ENCODE results near the gene TBC1D22A. TPM values are rescaled to one million over a fixed set of nuclear protein-coding genes. Genes with fewer than 3 reads are reported as not detected.

Gene TBC1D22A
- total and polyA plus RNA-seq, 9 donors: 12.5 to 25.6 (median 18.5) TPM

DNA sequence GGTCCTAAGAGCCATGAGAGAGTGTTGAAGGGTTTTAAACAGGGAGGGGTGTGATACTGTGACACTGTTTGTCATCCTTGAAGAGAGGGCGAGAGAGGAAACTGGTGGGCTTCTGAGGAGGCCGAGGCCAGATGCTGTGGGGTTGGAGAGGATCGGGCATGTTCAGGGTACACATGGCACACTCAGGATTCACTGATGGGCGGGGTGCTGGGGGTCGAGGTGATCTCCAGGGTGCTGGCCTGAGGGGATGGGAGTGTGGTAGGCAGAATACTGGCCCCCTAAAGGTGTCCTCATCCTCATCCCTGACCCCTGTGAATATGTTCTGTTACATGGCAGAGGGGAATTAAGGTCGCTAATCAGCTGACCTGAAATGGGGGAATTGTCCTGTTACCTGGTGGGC, 7.3 kb downstream of the TBC1D22A start:
- Histone ChIP-seq H3K27ac (peak overlapping the region; percentile 12 to 58), H3K9me3 (no peaks in the 10 kb centered on the region), H3K4me1 (ENCODE audit: insufficient read depth) (peaks cover 6% of the 10 kb centered on the region), H3K4me3 (no peak overlapping the region), H3K27me3 (no peaks in the 10 kb centered on the region), H3K36me3 (no peaks in the 10 kb centered on the region)
- DNase-seq: peak in 1 of 5 donors; percentile 22
- intact Hi-C loops (cut with DNase I): no loop called here
- 90 to 93% (median 91%) methylated on average over 6 of the region's 6 CpGs for WGBS, 3 donors
- TF ChIP-seq, protein P1, sequence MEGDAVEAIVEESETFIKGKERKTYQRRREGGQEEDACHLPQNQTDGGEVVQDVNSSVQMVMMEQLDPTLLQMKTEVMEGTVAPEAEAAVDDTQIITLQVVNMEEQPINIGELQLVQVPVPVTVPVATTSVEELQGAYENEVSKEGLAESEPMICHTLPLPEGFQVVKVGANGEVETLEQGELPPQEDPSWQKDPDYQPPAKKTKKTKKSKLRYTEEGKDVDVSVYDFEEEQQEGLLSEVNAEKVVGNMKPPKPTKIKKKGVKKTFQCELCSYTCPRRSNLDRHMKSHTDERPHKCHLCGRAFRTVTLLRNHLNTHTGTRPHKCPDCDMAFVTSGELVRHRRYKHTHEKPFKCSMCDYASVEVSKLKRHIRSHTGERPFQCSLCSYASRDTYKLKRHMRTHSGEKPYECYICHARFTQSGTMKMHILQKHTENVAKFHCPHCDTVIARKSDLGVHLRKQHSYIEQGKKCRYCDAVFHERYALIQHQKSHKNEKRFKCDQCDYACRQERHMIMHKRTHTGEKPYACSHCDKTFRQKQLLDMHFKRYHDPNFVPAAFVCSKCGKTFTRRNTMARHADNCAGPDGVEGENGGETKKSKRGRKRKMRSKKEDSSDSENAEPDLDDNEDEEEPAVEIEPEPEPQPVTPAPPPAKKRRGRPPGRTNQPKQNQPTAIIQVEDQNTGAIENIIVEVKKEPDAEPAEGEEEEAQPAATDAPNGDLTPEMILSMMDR (IDR thresholded peaks at IDR 0.05): no peak
- TF ChIP-seq EP300 (IDR thresholded peaks at IDR 0.05) (no peak), POLR2A (IDR thresholded peaks at IDR 0.05) (no peak)

DNA sequence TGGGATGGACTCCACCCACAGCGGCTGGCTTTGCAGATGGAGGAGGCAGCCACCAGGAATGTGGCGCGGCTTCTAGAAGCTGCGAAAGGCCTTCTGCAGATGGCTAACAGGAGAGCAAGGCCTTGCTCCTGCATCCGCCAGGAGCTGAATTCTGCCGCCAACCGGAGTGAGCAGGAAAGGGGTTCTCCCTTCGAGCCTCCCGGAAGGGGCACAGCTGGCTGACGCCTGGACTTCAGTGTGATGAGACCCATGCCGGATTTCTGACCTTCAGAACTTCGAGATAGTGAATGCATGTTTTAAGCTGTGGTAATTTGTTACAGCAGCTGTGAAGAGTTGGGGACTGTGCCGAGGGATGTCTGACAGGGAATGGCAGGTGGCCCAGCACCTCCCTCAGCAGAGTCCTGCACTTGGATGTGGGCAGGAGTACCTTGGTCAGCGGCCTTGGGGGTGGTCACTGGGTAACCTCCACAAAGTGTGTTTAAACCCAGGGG, 7.7 kb downstream of the TBC1D22A start:
- intact Hi-C loops (cut with DNase I): no loop called here
- Histone ChIP-seq H3K4me1 (ENCODE audit: insufficient read depth) (peaks cover 8% of the 10 kb centered on the region), H3K36me3 (no peaks in the 10 kb centered on the region), H3K27me3 (no peaks in the 10 kb centered on the region), H3K27ac (peak overlapping the region in 1 of 2 donors; percentile 58), H3K9me3 (no peaks in the 10 kb centered on the region), H3K4me3 (no peak overlapping the region)
- 25 to 49% (median 34%) methylated on average over 14 of the region's 14 CpGs for WGBS, 3 donors
- TF ChIP-seq POLR2A (IDR thresholded peaks at IDR 0.05) (no peak), EP300 (IDR thresholded peaks at IDR 0.05) (no peak)
- TF ChIP-seq, protein P1 (IDR thresholded peaks at IDR 0.05): no peak
- peak; percentile 36 to 67 (median 55) for DNase-seq

DNA sequence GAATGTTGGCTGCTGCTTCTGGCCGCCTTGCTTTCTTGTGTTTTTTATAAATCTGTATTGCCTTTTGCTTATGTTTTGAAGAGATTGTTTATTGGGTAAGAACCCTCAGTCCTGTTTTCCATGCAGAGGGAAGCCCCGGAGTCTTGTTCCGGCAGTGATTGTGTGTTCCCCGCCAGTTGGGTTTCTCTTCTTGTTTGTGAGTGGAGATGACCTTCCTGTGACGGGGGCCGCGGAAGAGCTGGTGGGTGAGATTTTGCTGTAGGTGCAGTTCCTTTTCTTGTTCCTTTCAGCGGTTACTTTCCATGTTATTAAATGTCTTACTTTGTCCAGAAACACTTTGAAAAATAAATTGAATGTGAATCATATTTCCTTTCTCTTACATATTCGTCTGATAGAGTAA, 8.3 kb downstream of the TBC1D22A start:
- peaks cover 8% of the 10 kb centered on the region for H3K4me1 ChIP-seq (ENCODE audit: insufficient read depth)
- H3K9me3 ChIP-seq: no peaks in the 10 kb centered on the region
- WGBS, 3 donors: 32 to 56% (median 50%) methylated on average over 9 of the region's 9 CpGs
- no peak overlapping the region for H3K4me3 ChIP-seq
- H3K27me3 ChIP-seq: no peaks in the 10 kb centered on the region
- TF ChIP-seq, protein P1 (IDR thresholded peaks at IDR 0.05): no peak
- intact Hi-C loops (cut with DNase I): no loop called here
- peak overlapping the region in 1 of 2 donors; percentile 58 for H3K27ac ChIP-seq
- DNase-seq: peak in 1 of 5 donors; percentile 18
- H3K36me3 ChIP-seq: no peaks in the 10 kb centered on the region

DNA sequence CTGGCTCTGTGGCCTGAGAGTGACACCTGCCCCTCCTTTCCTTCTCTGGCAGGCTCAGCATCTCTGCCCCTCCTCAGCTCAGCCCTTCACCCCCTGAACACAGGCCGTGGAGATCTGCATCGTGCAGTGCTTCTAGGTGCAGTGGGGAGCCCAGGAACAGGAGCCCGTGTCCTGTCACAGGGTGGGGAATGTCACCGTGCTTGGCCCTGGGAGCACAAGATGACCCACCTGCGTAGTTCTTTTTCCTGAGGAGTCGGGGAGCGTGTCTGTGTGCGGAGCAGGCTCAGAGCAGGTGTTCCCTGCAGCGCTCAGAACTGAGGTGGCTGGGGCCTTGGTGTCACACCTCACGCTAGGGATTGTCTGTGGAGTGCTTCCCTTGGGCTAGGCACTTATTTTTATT, 10.6 kb downstream of the TBC1D22A start:
- WGBS, 3 donors: 88 to 93% (median 93%) methylated on average over 10 of the region's 10 CpGs
- DNase-seq: no peak
- H3K9me3 ChIP-seq: no peaks in the 10 kb centered on the region
- TF ChIP-seq EP300 (IDR thresholded peaks at IDR 0.05) (no peak), POLR2A (IDR thresholded peaks at IDR 0.05) (no peak)
- TF ChIP-seq, protein P1 (IDR thresholded peaks at IDR 0.05): no peak
- no peaks in the 10 kb centered on the region for H3K27me3 ChIP-seq
- H3K4me3 ChIP-seq: no peak overlapping the region
- H3K4me1 ChIP-seq (ENCODE audit: insufficient read depth): peaks cover 8% of the 10 kb centered on the region
- no peak overlapping the region for H3K27ac ChIP-seq
- intact Hi-C loops (cut with DNase I): no loop called here
- no peaks in the 10 kb centered on the region for H3K36me3 ChIP-seq

All from ovary (tissue), 9 donors.